SK-N-SH (cell line): ENCODE measurements around the gene ASGR1. TPM values are rescaled to one million over a fixed set of nuclear protein-coding genes. Genes with fewer than 3 reads are reported as not detected.

Source experiments
- CTCF ChIA-PET: fragments of 300-600, 350-600 bp; formaldehyde crosslinking; extraction: SDS; loops from one replicate; lab custom pipeline; 2021; lab: Yijun Ruan, JAX
- POLR2A ChIA-PET: fragments of 350-600 bp; sonication (Branson Sonifier 250); formaldehyde crosslinking; extraction: SDS; loops from one replicate; lab custom pipeline; 2020; ENCODE audit warnings: antibody characterized with exemption, inconsistent platforms; lab: Yijun Ruan, JAX
- DNase-seq: peaks from one replicate; pipeline ENCODE4 v3.0.0; 2012
- H2AFZ ChIP-seq: fragments of 200-600 bp; sonication (generic); 2 replicates; pipeline ENCODE4 v1.8.1; 2016; ENCODE audit warnings: antibody characterized with exemption, mild to moderate bottlenecking, low read depth
- H3F3A ChIP-seq: fragments of 200-600 bp; sonication (generic); replicated peaks from 2 replicates; pipeline ENCODE3; 2016; ENCODE audit warnings: antibody characterized with exemption, mild to moderate bottlenecking; ENCODE audit not compliant: insufficient read depth
- H3K27ac ChIP-seq, 2 experiments: fragments of 200-500 bp in 1 of 2; fragments of 200-600 bp in 1 of 2; sonication (Bioruptor generic) in 1 of 2; sonication (generic), shearing (Covaris generic) in 1 of 2; 2 replicates each; pipeline versions ENCODE4 v1.5.1 to v1.6.1; 2014 to 2016; ENCODE audit warnings: low read depth in 2 of 2, inconsistent platforms in 1 of 2, low read length in 1 of 2, mild to moderate bottlenecking in 1 of 2, mixed read lengths in 1 of 2
- H3K27me3 ChIP-seq: fragments of 200-600 bp; sonication (generic), shearing (Covaris generic); 2 replicates; pipeline ENCODE4 v1.6.1; 2016; ENCODE audit warnings: mixed run types; ENCODE audit not compliant: insufficient read depth
- H3K36me3 ChIP-seq, 2 experiments: fragments of 200-500 bp in 1 of 2; fragments of 200-600 bp in 1 of 2; sonication (Bioruptor generic) in 1 of 2; sonication (generic) in 1 of 2; replicated peaks in 1 of 2; 2 replicates each; pipeline versions ENCODE3 to v1.5.1; 2014 to 2016; ENCODE audit warnings: low read length in 1 of 2, mild to moderate bottlenecking in 1 of 2; ENCODE audit not compliant: insufficient read depth in 2 of 2, control insufficient read depth in 1 of 2
- H3K4me1 ChIP-seq, 2 experiments: fragments of 200-500 bp in 1 of 2; fragments of 200-600 bp in 1 of 2; sonication (Bioruptor generic) in 1 of 2; sonication (generic), shearing (Covaris generic) in 1 of 2; 2 replicates each; pipeline versions ENCODE4 v1.5.1 to v1.6.1; 2014 to 2016; ENCODE audit warnings: low read depth in 1 of 2, low read length in 1 of 2, mixed run types in 1 of 2; ENCODE audit not compliant: insufficient read depth in 2 of 2, control insufficient read depth in 1 of 2
- H3K4me2 ChIP-seq: fragments of 200-600 bp; sonication (generic), shearing (Covaris generic); 2 replicates; pipeline ENCODE4 v1.6.1; 2017; ENCODE audit warnings: mixed run types
- H3K4me3 ChIP-seq, 2 experiments: fragments of 200-500 bp in 1 of 2; fragments of 200-600 bp in 1 of 2; sonication (Bioruptor generic) in 1 of 2; sonication (generic), shearing (Covaris generic) in 1 of 2; 2 replicates each; pipeline versions ENCODE4 v1.5.1 to v1.8.1; 2014 to 2016; ENCODE audit warnings: low read depth in 2 of 2, inconsistent platforms in 1 of 2, low read length in 1 of 2, mild to moderate bottlenecking in 1 of 2, mixed read lengths in 1 of 2, moderate library complexity in 1 of 2
- H3K79me2 ChIP-seq: fragments of 200-600 bp; sonication (generic); 2 replicates; pipeline ENCODE4 v1.8.1; 2017; ENCODE audit warnings: mild to moderate bottlenecking; ENCODE audit not compliant: insufficient read depth
- H3K9ac ChIP-seq: fragments of 200-600 bp; sonication (generic); 2 replicates; pipeline ENCODE4 v1.6.1; 2017; ENCODE audit warnings: mixed run types
- H3K9me2 ChIP-seq: fragments of 200-600 bp; sonication (generic); 2 replicates; pipeline ENCODE4 v1.6.1; 2017; ENCODE audit warnings: mixed run types
- H3K9me3 ChIP-seq: fragments of 200-600 bp; sonication (generic); 2 replicates; pipeline ENCODE4 v1.6.1; 2017; ENCODE audit warnings: mixed run types, mild to moderate bottlenecking, moderate library complexity
- H4K20me1 ChIP-seq: fragments of 200-600 bp; sonication (generic); 2 replicates; pipeline ENCODE4 v1.6.1; 2017; ENCODE audit warnings: mild to moderate bottlenecking, mixed run types; ENCODE audit not compliant: insufficient read depth
- CHD2 ChIP-seq: fragments of 150-350 bp; IDR thresholded peaks from 2 replicates; pipeline ENCODE4 v1.6.1; 2018; ENCODE audit warnings: low read length; ENCODE audit not compliant: partially characterized antibody
- RXRA ChIP-seq: IDR thresholded peaks from 2 replicates; pipeline ENCODE4 v1.4.0; 2012; ENCODE audit warnings: low read depth, mild to moderate bottlenecking, borderline replicate concordance
- TAF1 ChIP-seq: IDR thresholded peaks from 2 replicates; pipeline ENCODE4 v1.6.1; 2012; ENCODE audit warnings: low read depth, mild to moderate bottlenecking, low read length, moderate library complexity, borderline replicate concordance
- TCF12 ChIP-seq: IDR thresholded peaks from 2 replicates; pipeline ENCODE4 v1.4.0; 2012
- TEAD4 ChIP-seq: IDR thresholded peaks from 2 replicates; pipeline ENCODE4 v1.4.0; 2012; ENCODE audit warnings: mild to moderate bottlenecking, borderline replicate concordance; ENCODE audit not compliant: insufficient read depth
- WGBS: methylation state at CpG from one replicate; pipeline ENCODE4 v1.1.6; 2017; ENCODE audit warnings: low lambda C conversion rate; 5-methylcytosine and 5-hydroxymethylcytosine counted together
- polyA plus RNA-seq, 3 experiments: library from polyadenylated mRNA; depleted of rRNA; stranded (reverse); fragments of >200 nt; gene quantifications; 2 replicates each; pipeline ENCODE4 v1.2.3, GENCODE V29; 2012
- TF ChIP-seq, protein P1 (sequence below): fragments of 200-600 bp; sonication (generic); IDR thresholded peaks from 2 replicates; pipeline ENCODE4 v1.6.1; 2017; ENCODE audit warnings: antibody characterized with exemption, mild to moderate bottlenecking, moderate library complexity
- TF ChIP-seq, protein P2 (sequence below): IDR thresholded peaks from 2 replicates; pipeline ENCODE4 v1.6.1; 2012; ENCODE audit warnings: mild to moderate bottlenecking, low read depth, low read length, moderate library complexity

ASGR1 gene
- polyA plus RNA-seq, 1 of the 3 experiments (the other 2 are of a cell fraction) = 2.1 TPM

DNA sequence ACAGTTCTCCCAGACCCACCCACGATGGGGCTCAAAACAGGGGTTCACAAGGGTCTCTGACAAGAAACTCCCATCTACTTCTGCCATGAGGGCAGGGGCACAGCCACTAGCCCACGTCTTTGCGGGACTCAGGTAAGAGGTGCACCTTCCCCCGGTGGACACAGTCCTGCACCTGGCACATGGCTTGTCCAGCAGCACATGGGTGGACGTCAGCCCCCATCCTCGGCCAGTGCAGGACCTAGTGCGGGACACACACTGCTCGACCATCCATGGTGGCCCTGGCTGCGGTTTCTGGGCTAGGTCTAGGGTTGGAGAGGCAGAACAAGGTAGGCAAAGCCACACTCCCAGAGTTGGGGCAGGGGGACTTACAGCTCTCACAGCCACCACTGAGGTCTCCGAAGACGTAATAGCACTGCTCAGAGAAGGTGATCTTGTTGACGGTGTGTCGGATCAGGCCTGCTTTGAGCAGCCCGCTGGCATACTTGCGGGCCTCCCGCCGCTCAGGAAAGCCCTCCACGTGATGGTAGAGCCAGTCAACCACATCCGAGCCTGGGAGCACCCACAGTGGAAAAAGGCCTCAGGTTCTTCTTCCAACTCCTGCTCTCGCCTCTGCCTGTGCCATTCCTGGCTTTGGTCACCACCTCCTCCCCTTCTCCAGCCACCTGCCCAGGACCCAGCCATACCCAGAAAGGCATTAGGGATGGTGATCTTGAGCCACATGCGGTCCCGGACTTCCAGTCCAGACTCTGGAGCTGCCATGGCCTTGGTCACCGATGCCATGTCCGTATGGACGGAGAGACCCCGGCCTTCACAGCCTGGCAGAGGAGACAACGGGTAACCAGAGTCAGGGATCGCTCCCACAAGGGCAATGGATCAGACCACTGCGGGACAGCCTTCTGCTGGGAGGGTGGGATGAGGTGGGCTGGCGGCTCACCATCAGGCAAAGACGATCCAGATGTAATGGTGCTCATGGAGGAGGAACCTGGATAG is 47.8 kb upstream of the ASGR1 start:
- no peaks in the 10 kb centered on the region for H3K9me3 ChIP-seq
- no peak overlapping the region for H3K4me3 ChIP-seq
- H4K20me1 ChIP-seq = peaks cover 22% of the 10 kb centered on the region
- 93% methylated on average over 26 of the region's 31 CpGs for WGBS
- no peak overlapping the region for H3K27ac ChIP-seq
- H3K9ac ChIP-seq = no peak overlapping the region
- peaks cover 15% of the 10 kb centered on the region for H3F3A ChIP-seq
- peaks cover 26% of the 10 kb centered on the region for H3K79me2 ChIP-seq
- H3K4me1 ChIP-seq = peaks cover 3 to 6% of the 10 kb centered on the region in 2 experiments; a peak in 2 of 4 replicates
- TF ChIP-seq, protein P1, sequence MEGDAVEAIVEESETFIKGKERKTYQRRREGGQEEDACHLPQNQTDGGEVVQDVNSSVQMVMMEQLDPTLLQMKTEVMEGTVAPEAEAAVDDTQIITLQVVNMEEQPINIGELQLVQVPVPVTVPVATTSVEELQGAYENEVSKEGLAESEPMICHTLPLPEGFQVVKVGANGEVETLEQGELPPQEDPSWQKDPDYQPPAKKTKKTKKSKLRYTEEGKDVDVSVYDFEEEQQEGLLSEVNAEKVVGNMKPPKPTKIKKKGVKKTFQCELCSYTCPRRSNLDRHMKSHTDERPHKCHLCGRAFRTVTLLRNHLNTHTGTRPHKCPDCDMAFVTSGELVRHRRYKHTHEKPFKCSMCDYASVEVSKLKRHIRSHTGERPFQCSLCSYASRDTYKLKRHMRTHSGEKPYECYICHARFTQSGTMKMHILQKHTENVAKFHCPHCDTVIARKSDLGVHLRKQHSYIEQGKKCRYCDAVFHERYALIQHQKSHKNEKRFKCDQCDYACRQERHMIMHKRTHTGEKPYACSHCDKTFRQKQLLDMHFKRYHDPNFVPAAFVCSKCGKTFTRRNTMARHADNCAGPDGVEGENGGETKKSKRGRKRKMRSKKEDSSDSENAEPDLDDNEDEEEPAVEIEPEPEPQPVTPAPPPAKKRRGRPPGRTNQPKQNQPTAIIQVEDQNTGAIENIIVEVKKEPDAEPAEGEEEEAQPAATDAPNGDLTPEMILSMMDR = no peak
- TF ChIP-seq TAF1 = no peak
- TF ChIP-seq TCF12 = no peak
- TF ChIP-seq, all 33 proteins: peak for 0
- POLR2A ChIA-PET = no interaction called here
- no peak for DNase-seq
- peaks cover 42 to 84% of the 10 kb centered on the region in 2 experiments for H3K36me3 ChIP-seq
- CTCF ChIA-PET = interaction anchor here (1.0 kb wide), 1 partner anchor 70 kb away, joined by 5 read pairs; no protein-coding TSS in a partner anchor
- no peaks in the 10 kb centered on the region for H3K27me3 ChIP-seq
- no peak overlapping the region for H3K4me2 ChIP-seq
- no peaks in the 10 kb centered on the region for H3K9me2 ChIP-seq
- H2AFZ ChIP-seq = no peak overlapping the region

GRCh38 chr17:7225711-7226331 is 46.7 kb upstream of the ASGR1 start:
- DNase-seq = no peak
- no peak for TF ChIP-seq RXRA
- TF ChIP-seq CHD2 = no peak
- TF ChIP-seq, protein P2, sequence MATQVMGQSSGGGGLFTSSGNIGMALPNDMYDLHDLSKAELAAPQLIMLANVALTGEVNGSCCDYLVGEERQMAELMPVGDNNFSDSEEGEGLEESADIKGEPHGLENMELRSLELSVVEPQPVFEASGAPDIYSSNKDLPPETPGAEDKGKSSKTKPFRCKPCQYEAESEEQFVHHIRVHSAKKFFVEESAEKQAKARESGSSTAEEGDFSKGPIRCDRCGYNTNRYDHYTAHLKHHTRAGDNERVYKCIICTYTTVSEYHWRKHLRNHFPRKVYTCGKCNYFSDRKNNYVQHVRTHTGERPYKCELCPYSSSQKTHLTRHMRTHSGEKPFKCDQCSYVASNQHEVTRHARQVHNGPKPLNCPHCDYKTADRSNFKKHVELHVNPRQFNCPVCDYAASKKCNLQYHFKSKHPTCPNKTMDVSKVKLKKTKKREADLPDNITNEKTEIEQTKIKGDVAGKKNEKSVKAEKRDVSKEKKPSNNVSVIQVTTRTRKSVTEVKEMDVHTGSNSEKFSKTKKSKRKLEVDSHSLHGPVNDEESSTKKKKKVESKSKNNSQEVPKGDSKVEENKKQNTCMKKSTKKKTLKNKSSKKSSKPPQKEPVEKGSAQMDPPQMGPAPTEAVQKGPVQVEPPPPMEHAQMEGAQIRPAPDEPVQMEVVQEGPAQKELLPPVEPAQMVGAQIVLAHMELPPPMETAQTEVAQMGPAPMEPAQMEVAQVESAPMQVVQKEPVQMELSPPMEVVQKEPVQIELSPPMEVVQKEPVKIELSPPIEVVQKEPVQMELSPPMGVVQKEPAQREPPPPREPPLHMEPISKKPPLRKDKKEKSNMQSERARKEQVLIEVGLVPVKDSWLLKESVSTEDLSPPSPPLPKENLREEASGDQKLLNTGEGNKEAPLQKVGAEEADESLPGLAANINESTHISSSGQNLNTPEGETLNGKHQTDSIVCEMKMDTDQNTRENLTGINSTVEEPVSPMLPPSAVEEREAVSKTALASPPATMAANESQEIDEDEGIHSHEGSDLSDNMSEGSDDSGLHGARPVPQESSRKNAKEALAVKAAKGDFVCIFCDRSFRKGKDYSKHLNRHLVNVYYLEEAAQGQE = no peak
- no peak for TF ChIP-seq TEAD4
- Histone ChIP-seq H3K4me3 (no peak overlapping the region), H3K79me2 (peaks cover 26% of the 10 kb centered on the region), H3F3A (peaks cover 25% of the 10 kb centered on the region), H2AFZ (no peak overlapping the region), H3K4me2 (no peak overlapping the region), H4K20me1 (peaks cover 13% of the 10 kb centered on the region), H3K27ac (peak overlapping the region in 1 of 2 experiments; percentile 17; a peak in 1 of 4 replicates), H3K36me3 (peaks cover 48 to 84% of the 10 kb centered on the region in 2 experiments), H3K9me2 (no peaks in the 10 kb centered on the region), H3K9me3 (no peaks in the 10 kb centered on the region), H3K27me3 (no peaks in the 10 kb centered on the region), H3K9ac (no peak overlapping the region), H3K4me1 (peaks cover 0 to 13% of the 10 kb centered on the region in 2 experiments; a peak in 2 of 4 replicates)
- POLR2A ChIA-PET = interaction anchor here (1.0 to 1.4 kb wide), 2 partner anchors 8 to 180 kb away, joined by 3 read pairs; partner anchors contain the start of gene DVL2
- CTCF ChIA-PET = interaction anchor here (0.6 to 2.3 kb wide), 2 partner anchors 71 to 96 kb away, joined by 3 to 8 read pairs; no protein-coding TSS in a partner anchor
- WGBS = 86% methylated on average over 8 of the region's 21 CpGs
